ENCODE results near the gene NR3C1. TPM values are rescaled to one million over a fixed set of nuclear protein-coding genes. Genes with fewer than 3 reads are reported as not detected.
A peak's percentile ranks its signal among the peaks of the same experiment; 100 is the strongest.

The NR3C1 gene
- total RNA-seq, 8 experiments from 2014 or later, result 5.4 to 65.9 (median 20.8) TPM

DNA sequence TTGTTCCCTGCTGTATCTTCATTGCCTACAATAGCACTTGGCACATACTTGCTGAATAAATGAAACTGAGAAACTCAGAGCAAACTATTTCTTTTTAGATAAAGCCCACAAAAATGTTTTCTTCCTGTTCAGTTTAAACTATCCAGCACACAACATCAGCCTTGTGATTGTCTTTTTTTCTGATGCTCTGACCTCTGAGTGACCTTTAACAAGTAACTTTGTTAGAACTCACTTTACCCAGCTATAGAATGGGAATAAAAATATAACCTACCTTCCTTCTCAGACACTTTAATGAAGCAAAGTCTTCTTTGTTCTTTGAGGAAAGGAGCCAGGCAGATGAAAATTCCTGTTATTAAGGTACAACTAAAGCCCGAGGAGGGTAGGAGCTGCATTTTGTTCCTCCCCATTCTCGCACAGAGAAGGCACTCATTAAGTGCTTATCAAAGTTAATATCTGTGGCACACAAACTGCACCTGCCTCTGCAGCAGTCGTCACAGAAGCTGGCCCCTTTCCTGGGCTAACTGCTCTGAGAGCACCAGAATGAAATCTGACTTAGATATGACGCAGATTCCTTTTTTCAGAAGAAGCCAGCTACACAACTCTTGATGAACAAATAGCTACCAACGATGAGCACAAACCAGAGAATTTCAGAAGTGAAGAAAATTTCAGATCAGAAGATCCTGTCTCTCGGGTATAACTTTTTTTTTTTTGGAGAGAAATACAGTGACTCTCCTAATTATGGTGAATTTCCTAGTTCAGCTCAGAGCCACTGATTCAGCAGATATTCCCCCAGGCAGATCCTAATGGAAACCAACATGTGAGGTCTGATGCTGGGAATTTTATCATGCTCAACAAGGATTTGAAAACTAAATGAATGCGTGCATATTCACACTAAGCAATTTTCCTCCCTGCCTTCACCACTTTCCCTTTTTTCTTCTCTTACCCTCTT, 31.0 kb upstream of the NR3C1 start:
- in situ Hi-C loops (cut with MboI; ENCODE audit: low pct_unique_long_range_greater_than_20kb in 2 of 9, low sequenced_read_pairs in 9 of 9, unreplicated experiment in 9 of 9), result no loop called here
- 36 to 100% (median 76%) methylated on average over 1 to 7 of the region's 7 CpGs; no CpG with 5 or more reads in 1 of the 10 experiments for WGBS, 10 experiments
- ATAC-seq (replicated peaks in 6 of 8), result peak in 2 of 8 experiments; percentile 87 to 93
- Histone ChIP-seq H3K4me1 (replicated peaks in 1 of 2) (peaks cover 0 to 6% of the 10 kb centered on the region in 2 donors), H3K4me3 (no peak overlapping the region), H3K27ac (no peak overlapping the region)

DNA sequence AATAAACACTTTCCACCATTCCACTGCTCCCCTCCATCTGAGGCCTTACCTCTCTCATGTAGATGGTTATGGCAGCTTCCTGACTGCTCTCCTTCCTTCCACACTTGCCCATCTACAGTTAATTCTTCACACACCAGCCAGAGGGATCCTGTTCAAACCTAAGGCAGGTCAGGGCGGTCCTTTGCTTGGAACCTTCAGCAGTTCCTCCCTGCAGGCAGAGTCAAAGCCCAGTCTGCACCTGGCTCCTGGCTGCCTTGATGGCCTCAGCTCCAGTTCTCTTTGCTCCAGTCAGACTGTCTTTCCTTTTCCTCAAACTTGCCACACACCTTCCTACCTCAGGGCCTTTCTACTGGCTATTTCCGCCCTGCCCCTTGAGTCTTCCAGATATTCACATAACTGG, 30.2 kb upstream of the NR3C1 start:
- 80 to 100% (median 100%) methylated on average over 1 to 2 of the region's 2 CpGs; no CpG with 5 or more reads in 3 of the 10 experiments for WGBS, 10 experiments
- no peak for ATAC-seq (replicated peaks in 6 of 8)
- H3K4me3 ChIP-seq, result no peak overlapping the region
- H3K27ac ChIP-seq, result no peak overlapping the region
- in situ Hi-C loops (cut with MboI; ENCODE audit: low pct_unique_long_range_greater_than_20kb in 2 of 9, low sequenced_read_pairs in 9 of 9, unreplicated experiment in 9 of 9), result no loop called here
- H3K4me1 ChIP-seq (replicated peaks in 1 of 2), result peaks cover 0 to 6% of the 10 kb centered on the region in 2 donors

DNA sequence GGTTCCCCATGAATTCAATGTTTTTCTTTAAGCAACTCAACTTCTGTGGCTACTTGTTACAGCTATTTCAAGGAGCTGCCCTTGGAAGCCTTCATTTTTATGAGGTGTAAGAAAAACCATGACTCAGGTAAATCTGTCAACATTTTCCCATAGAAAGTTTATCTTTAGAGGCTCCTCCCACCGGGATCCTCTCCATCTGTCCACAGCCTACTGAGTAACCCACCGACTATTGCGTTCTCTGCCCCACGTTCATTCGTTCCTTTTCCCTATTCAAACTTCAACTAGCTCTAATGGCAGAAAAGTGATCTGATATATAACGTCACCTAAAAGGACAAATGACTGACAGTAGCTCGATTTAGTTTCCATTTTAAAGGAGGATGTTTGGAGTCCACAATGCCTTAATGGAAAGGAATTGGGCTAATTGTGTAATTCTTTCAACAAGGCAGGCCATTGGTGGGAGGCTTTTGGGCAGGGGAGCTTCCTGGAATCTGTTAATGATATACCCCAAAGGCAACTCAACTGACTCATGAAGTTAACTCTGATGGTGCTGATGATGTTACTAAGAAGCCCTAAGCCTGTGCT, 29.3 kb upstream of the NR3C1 start:
- ATAC-seq (replicated peaks in 6 of 8), result no peak
- H3K4me1 ChIP-seq (replicated peaks in 1 of 2), result peaks cover 0 to 6% of the 10 kb centered on the region in 2 donors
- 72 to 100% (median 92%) methylated on average over 2 to 7 of the region's 7 CpGs for WGBS, 10 experiments
- no peak overlapping the region for H3K27ac ChIP-seq
- in situ Hi-C loops (cut with MboI; ENCODE audit: low pct_unique_long_range_greater_than_20kb in 2 of 9, low sequenced_read_pairs in 9 of 9, unreplicated experiment in 9 of 9), result no loop called here
- no peak overlapping the region for H3K4me3 ChIP-seq

DNA sequence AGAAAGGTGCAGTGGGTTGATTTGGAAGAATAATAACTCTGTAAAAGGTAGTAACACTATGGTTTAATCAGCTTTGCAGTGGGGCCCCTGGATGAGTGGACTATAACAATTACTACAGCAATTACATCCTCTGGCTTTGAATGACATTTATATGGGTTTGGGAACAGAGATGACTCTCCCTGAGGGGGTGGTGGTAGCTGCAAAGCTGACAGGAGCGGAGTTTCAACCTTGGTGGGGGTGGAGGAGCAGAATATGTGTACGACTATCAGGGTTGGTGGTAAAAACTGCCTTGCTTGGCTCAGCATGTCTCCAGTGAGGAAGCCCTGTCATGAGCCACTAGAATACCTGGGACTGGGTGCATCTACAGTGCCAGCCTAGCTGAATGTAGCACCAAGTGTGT, 28.3 kb upstream of the NR3C1 start:
- 80 to 100% (median 92%) methylated on average over 1 to 2 of the region's 2 CpGs; no CpG with 5 or more reads in 5 of the 10 experiments for WGBS, 10 experiments
- Histone ChIP-seq H3K4me1 (replicated peaks in 1 of 2) (peaks cover 0 to 3% of the 10 kb centered on the region in 2 donors), H3K27ac (no peak overlapping the region), H3K4me3 (no peak overlapping the region)
- no peak for ATAC-seq (replicated peaks in 6 of 8)
- in situ Hi-C loops (cut with MboI; ENCODE audit: low pct_unique_long_range_greater_than_20kb in 2 of 9, low sequenced_read_pairs in 9 of 9, unreplicated experiment in 9 of 9), result no loop called here

DNA sequence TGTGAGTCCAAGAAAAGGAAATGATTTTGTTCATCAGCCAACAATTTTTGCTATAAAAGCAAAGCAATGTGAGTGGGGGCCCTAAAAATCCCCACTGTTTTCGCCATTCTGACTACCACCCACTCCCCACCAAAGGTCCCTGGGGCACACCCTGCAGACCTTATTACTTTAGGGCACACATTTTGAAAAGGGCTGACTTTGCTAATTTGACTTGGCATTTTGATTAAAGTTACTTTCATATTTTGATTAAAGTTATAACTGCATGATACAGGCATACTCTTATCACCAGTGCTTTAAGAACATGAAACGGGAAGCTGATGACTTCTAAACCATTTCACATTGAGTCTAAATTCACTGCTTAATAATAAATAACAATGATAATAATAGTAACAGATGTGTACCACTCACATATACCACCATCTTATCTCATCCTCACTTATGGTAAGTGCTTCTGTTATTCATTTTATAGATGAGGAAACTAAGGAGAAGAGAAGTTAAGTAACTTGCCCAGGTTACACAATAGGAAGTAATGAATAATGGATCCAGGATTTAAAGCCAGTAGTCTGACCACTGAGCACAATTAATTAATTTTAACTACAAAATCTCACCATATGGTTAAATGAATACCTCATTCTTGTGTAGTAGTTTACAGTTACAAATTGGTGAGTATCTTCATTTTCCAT, 25.4 kb upstream of the NR3C1 start:
- Histone ChIP-seq H3K27ac (no peak overlapping the region), H3K4me3 (no peak overlapping the region), H3K4me1 (replicated peaks in 1 of 2) (no peaks in the 10 kb centered on the region)
- in situ Hi-C loops (cut with MboI; ENCODE audit: low pct_unique_long_range_greater_than_20kb in 2 of 9, low sequenced_read_pairs in 9 of 9, unreplicated experiment in 9 of 9), result no loop called here
- ATAC-seq (replicated peaks in 6 of 8), result no peak
- WGBS, 10 experiments, result 78 to 94% (median 86%) methylated on average over 1 to 2 of the region's 2 CpGs; no CpG with 5 or more reads in 3 of the 10 experiments

DNA sequence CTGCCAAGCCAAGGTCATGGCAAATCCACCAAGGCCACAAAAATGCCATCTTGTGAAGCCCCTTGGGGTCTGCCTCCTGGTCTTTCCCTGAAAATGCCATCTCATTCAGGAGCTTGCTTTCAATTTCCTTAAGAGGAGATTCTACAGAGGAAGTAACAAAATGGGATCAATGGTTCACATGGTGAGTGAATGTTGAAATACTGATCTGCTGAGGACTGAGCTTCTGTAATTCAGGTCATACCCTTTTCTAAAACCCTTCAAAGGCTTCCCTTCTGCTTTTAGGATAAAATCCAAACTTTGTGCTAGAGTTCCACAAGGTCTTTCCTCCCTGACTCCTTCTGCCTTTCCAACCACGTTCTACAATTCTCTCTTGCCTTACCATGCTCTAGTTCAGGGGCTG, 24.7 kb upstream of the NR3C1 start:
- Histone ChIP-seq H3K27ac (no peak overlapping the region), H3K4me3 (no peak overlapping the region), H3K4me1 (replicated peaks in 1 of 2) (no peaks in the 10 kb centered on the region)
- no peak for ATAC-seq (replicated peaks in 6 of 8)
- 67 to 83% (median 69%) methylated on average over 1 of the region's 1 CpG; no CpG with 5 or more reads in 6 of the 10 experiments for WGBS, 10 experiments
- in situ Hi-C loops (cut with MboI; ENCODE audit: low pct_unique_long_range_greater_than_20kb in 2 of 9, low sequenced_read_pairs in 9 of 9, unreplicated experiment in 9 of 9), result no loop called here

DNA sequence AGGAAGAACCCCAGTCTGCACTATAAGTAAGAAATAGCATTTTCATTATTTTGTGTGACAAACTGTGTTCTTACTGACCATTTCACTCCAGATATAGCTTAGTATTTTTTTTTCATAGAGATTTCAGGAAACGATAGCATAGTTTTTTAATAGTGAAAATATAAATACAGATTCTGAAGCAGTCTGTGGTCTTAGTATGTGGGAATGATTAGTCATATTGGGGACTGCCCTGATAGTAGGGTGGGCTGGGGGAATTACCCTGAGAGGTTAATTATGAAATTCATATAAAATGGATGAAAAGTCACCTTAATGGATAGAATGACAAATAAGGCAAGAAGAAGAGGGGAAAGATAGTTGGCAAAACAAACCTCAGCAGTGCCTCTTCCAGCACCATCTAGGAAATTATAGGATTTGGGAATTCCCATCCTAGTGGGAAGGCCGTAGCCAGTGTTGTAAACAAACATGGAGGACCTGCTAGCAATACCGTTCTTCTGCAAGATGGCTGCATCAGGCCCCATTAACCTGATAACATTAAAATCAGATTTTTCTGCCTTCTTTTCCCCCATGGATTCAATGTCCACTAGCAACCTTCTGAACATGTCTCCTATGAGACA, 23.7 kb upstream of the NR3C1 start:
- Histone ChIP-seq H3K4me3 (no peak overlapping the region), H3K4me1 (replicated peaks in 1 of 2) (no peaks in the 10 kb centered on the region), H3K27ac (no peak overlapping the region)
- in situ Hi-C loops (cut with MboI; ENCODE audit: low pct_unique_long_range_greater_than_20kb in 2 of 9, low sequenced_read_pairs in 9 of 9, unreplicated experiment in 9 of 9), result no loop called here
- no peak for ATAC-seq (replicated peaks in 6 of 8)
- 82 to 100% (median 91%) methylated on average over 1 to 3 of the region's 3 CpGs; no CpG with 5 or more reads in 3 of the 10 experiments for WGBS, 10 experiments

DNA sequence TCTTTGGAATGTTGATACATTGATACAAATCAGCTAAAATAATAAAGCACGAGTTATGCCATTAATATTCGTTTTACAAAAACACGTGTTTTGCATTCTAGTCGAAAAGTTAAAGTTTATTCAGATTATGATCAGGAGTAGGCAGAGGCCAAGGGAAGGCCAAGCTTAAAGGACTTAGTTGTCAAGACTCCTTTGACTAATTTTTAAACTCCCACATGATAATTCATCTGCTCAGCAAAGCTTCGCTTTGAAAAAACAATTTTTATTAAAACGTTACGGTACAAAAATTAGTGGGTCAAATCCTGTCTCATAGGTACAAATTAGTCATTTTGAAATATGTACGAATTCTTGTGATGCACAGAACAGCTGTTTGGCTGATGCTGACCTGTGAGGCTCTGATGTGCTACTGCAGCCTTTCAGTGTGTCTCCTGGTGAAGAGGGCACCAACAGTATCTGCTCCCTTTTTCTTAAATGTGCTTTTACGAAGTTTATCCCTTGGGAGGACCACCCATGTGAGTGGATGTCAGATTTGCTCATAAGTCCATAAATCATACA, 23.0 kb upstream of the NR3C1 start:
- H3K4me3 ChIP-seq, result no peak overlapping the region
- no peak overlapping the region for H3K27ac ChIP-seq
- in situ Hi-C loops (cut with MboI; ENCODE audit: low pct_unique_long_range_greater_than_20kb in 2 of 9, low sequenced_read_pairs in 9 of 9, unreplicated experiment in 9 of 9), result no loop called here
- 35 to 93% (median 82%) methylated on average over 3 to 9 of the region's 9 CpGs for WGBS, 10 experiments
- ATAC-seq (replicated peaks in 6 of 8), result no peak
- H3K4me1 ChIP-seq (replicated peaks in 1 of 2), result no peaks in the 10 kb centered on the region

DNA sequence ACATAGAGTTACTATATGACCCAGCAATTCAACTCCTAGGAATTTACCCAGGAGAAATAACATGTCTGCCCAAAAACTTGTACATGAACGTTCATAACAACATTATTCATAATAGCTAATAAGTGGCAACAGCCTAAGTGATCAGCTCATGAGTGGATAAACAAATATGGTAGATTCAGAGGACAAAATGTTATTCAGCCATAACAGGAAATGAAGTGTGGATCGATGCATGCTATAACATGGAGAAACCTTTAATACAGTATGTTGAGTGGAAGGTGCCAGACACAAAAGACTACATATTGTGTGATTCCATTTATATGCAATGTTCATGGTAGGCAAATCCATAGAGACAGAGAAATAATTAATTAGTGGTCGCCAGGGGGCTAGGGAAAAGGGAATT, 22.3 kb upstream of the NR3C1 start:
- Histone ChIP-seq H3K27ac (no peak overlapping the region), H3K4me1 (replicated peaks in 1 of 2) (no peaks in the 10 kb centered on the region), H3K4me3 (no peak overlapping the region)
- ATAC-seq (replicated peaks in 6 of 8), result no peak
- in situ Hi-C loops (cut with MboI; ENCODE audit: low pct_unique_long_range_greater_than_20kb in 2 of 9, low sequenced_read_pairs in 9 of 9, unreplicated experiment in 9 of 9), result no loop called here
- WGBS, 10 experiments, result 62 to 100% (median 81%) methylated on average over 1 to 3 of the region's 3 CpGs

DNA sequence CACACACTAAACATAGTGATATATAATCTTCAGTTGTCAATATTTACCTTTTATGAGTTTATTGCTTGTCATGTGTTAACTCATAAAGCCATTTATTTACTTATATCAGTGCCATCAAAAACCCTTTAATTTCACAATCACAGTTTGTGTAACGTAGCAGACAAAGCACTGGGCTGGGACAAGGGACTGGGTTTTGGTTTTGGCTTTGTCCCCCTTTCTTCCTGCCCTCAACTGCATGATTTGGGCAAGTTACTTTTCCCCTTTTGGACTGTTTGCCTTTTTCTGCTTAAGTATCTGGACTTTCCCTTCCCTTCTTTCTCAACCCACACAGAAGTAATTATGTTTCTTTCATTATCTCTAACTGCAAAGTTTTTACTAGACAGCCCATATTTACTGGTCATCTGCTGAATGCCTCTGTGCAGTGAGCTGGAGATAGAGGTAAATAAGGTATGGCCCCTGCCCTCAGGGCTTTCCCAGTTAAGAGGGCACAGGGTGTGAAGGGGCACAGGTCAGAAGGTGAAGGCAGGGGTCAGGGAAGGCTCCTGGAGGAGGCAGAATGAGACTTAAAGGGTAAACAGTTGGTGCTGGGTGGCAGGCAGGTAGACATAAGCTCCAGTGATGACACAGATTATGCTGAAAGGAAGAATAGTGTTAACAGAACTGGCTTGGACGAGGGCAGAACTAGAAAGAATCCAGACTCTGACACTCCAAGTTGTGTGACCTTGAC, 14.8 kb upstream of the NR3C1 start:
- Histone ChIP-seq H3K4me1 (replicated peaks in 1 of 2) (peaks cover 0 to 2% of the 10 kb centered on the region in 2 donors), H3K27ac (no peak overlapping the region), H3K4me3 (no peak overlapping the region)
- no peak for ATAC-seq (replicated peaks in 6 of 8)
- in situ Hi-C loops (cut with MboI; ENCODE audit: low pct_unique_long_range_greater_than_20kb in 2 of 9, low sequenced_read_pairs in 9 of 9, unreplicated experiment in 9 of 9), result loop anchor here in 1 of 9 experiments (25.0 kb wide), 1 partner anchor 719 kb away; no protein-coding TSS in a partner anchor
- WGBS, 10 experiments, result 50 to 100% (median 79%) methylated on average over 1 to 2 of the region's 2 CpGs

DNA sequence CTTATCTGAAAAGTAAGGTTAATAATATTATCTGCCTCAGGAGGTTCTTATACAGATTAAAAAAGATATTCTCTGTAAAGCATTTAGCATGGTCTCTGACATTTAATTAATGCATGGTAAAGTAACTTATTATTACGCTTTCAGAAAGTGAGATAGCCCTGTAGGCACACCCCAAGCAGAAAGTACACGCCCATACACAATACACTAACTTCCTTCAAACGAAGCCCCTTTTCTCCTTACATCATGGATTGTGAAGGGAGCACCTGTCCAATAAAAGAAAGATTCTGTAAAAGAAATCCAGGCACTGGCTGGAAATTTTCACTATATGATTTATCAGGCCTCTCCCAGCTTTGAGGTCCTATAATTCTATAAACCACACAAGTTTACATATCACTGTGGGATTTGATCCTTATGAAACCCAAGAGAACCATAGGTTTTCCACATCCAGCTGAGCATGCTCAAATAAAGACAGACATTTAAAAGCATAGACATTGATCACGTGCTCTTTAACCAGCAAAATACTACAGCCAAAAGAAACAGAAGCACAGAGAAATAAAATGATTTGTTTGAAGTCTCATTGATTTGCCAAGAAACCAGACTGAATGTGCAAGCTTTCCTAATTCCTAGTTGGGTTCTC, 14.1 kb upstream of the NR3C1 start:
- ATAC-seq (replicated peaks in 6 of 8), result no peak
- in situ Hi-C loops (cut with MboI; ENCODE audit: low pct_unique_long_range_greater_than_20kb in 2 of 9, low sequenced_read_pairs in 9 of 9, unreplicated experiment in 9 of 9), result loop anchor here in 1 of 9 experiments (25.0 kb wide), 1 partner anchor 720 kb away; no protein-coding TSS in a partner anchor
- Histone ChIP-seq H3K4me1 (replicated peaks in 1 of 2) (peaks cover 0 to 2% of the 10 kb centered on the region in 2 donors), H3K4me3 (no peak overlapping the region), H3K27ac (no peak overlapping the region)
- 40 to 98% (median 76%) methylated on average over 1 to 4 of the region's 4 CpGs; no CpG with 5 or more reads in 1 of the 10 experiments for WGBS, 10 experiments

DNA sequence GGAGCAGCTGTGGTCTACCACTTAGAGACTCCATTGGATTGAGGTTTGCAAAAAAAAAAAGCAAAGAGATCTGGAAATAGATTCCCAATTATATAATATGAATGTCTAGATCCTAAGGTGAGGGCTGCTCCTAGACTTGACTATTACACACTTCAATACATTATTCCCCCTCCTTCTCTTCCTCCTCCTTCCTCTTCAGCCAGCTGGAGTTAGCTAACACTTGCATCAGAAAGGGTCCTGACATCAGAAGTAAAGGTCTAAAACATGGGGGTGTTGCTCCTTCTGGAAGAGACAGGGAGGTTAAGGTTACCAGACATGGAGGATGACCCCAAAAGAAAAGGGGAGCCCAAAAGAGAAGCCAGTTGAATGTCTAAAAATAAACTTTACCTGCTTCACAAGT, 12.9 kb upstream of the NR3C1 start:
- in situ Hi-C loops (cut with MboI; ENCODE audit: low pct_unique_long_range_greater_than_20kb in 2 of 9, low sequenced_read_pairs in 9 of 9, unreplicated experiment in 9 of 9), result loop anchor here in 1 of 9 experiments (25.0 kb wide), 1 partner anchor 721 kb away; no protein-coding TSS in a partner anchor
- no peak for ATAC-seq (replicated peaks in 6 of 8)
- H3K4me1 ChIP-seq (replicated peaks in 1 of 2), result peaks cover 0 to 2% of the 10 kb centered on the region in 2 donors
- H3K27ac ChIP-seq, result no peak overlapping the region
- H3K4me3 ChIP-seq, result no peak overlapping the region

Measured in motor neuron (in vitro differentiated cells).